Activated T-helper 1 cell treated with anti-CD3 and anti-CD28 coated beads, Interleukin-2, amount 50 U/mL, for 16 hours (primary cell): ENCODE data around the gene CLECL1.
A peak's percentile ranks its signal among the peaks of the same experiment; 100 is the strongest.

Experiments used
- DNase-seq, 2 donors: peaks; one replicate each; pipeline ENCODE4 v3.0.0-alpha.2; 2020; ENCODE audit warnings: low read depth in 1 of 2, low spot score in 1 of 2

CLECL1 gene

GRCh38 chr12:9732921-9733461 is at the start of gene CLECL1:
CLECL1 (minus strand) TSS chr12:9733097.
- DNase-seq = no peak

- DNase-seq = no peak
Observed at GRCh38 chr12:9781360-9781759, 48.5 kb upstream of the CLECL1 start.

GRCh38 chr12:9779209-9779608 is 46.3 kb upstream of the CLECL1 start:
- DNase-seq = no peak

GRCh38 chr12:9776781-9777180 is 43.9 kb upstream of the CLECL1 start:
- no peak for DNase-seq

- no peak for DNase-seq
Observed at GRCh38 chr12:9773216-9773877, 40.5 kb upstream of the CLECL1 start.

GRCh38 chr12:9763025-9763424 is 30.1 kb upstream of the CLECL1 start:
- DNase-seq = no peak

GRCh38 chr12:9762369-9762768 is 29.5 kb upstream of the CLECL1 start:
- DNase-seq = no peak

- no peak for DNase-seq
Observed at GRCh38 chr12:9761419-9761781, 28.5 kb upstream of the CLECL1 start.

GRCh38 chr12:9760699-9761418 is 28.0 kb upstream of the CLECL1 start, which contains the start of gene CD69:
CD69 (minus strand) TSS chr12:9760901; CDS start chr12:9760820, 81 bp downstream.
- peak; percentile 34 to 68 for DNase-seq

GRCh38 chr12:9760120-9760519 is 27.2 kb upstream of the CLECL1 start:
- DNase-seq = no peak

- no peak for DNase-seq
Observed at GRCh38 chr12:9759694-9760093, 26.8 kb upstream of the CLECL1 start.

- no peak for DNase-seq
Observed at GRCh38 chr12:9758119-9758518, 25.2 kb upstream of the CLECL1 start.

GRCh38 chr12:9757433-9758025 is 24.6 kb upstream of the CLECL1 start:
- DNase-seq = no peak

- DNase-seq = no peak
Observed at GRCh38 chr12:9756706-9757105, 23.8 kb upstream of the CLECL1 start.

- no peak for DNase-seq
Observed at GRCh38 chr12:9756170-9756569, 23.3 kb upstream of the CLECL1 start.

- DNase-seq = no peak
Observed at GRCh38 chr12:9755567-9755966, 22.7 kb upstream of the CLECL1 start.

GRCh38 chr12:9755035-9755434 is 22.1 kb upstream of the CLECL1 start:
- no peak for DNase-seq

GRCh38 chr12:9754099-9754927 is 21.4 kb upstream of the CLECL1 start:
- DNase-seq = no peak

GRCh38 chr12:9753498-9753897 is 20.6 kb upstream of the CLECL1 start:
- DNase-seq = no peak

- no peak for DNase-seq
Observed at GRCh38 chr12:9753073-9753472, 20.2 kb upstream of the CLECL1 start.
